Vagina (tissue), 2 donors: ENCODE data around the gene KCNIP4. TPM values are rescaled to one million over a fixed set of nuclear protein-coding genes. Genes with fewer than 3 reads are reported as not detected.

ENCODE experiments used
- DNase-seq, 2 donors: peaks; one replicate each; pipeline ENCODE4 v3.0.0-alpha.2; 2017; ENCODE audit errors: extremely low spot score in 2 of 2
- H3K27ac ChIP-seq: fragments of 200-600 bp; sonication (generic); one replicate; pipeline ENCODE4 v1.5.1; 2019
- H3K27me3 ChIP-seq: fragments of 200-600 bp; sonication (generic); one replicate; pipeline ENCODE4 v1.5.1; 2019
- H3K36me3 ChIP-seq, 2 donors: fragments of 200-600 bp; sonication (generic); one replicate each; pipeline ENCODE4 v1.5.1; 2017 to 2019
- H3K4me1 ChIP-seq: fragments of 200-600 bp; sonication (generic); one replicate; pipeline ENCODE4 v1.5.1; 2019
- H3K4me3 ChIP-seq, 2 donors: fragments of 200-600 bp; sonication (generic); 1 replicate in 1 of 2; 2 replicates in 1 of 2; pipeline ENCODE4 v1.5.1; 2016 to 2019
- H3K9me3 ChIP-seq: fragments of 200-600 bp; sonication (generic); one replicate; pipeline ENCODE4 v1.5.1; 2019
- CTCF ChIP-seq, 3 experiments: fragments of 450-650 bp in 2 of 3; fragments of 200-600 bp in 1 of 3; sonication (generic) in 1 of 3; IDR thresholded peaks; one replicate each; pipeline ENCODE4 v1.5.1; 2017 to 2019; ENCODE audit warnings: antibody characterized with exemption in 3 of 3, mild to moderate bottlenecking in 2 of 3, moderate library complexity in 2 of 3
- POLR2A ChIP-seq, 2 donors: fragments of 450-650 bp; IDR thresholded peaks; one replicate each; pipeline ENCODE4 v1.6.1; 2017; ENCODE audit warnings: antibody characterized with exemption in 2 of 2, mild to moderate bottlenecking in 2 of 2, moderate library complexity in 2 of 2
- POLR2AphosphoS5 ChIP-seq, 2 donors: sonication (generic); formaldehyde crosslinking; IDR thresholded peaks; one replicate each; pipeline ENCODE4 v1.9.0; 2017; ENCODE audit warnings: antibody characterized with exemption in 2 of 2, mild to moderate bottlenecking in 2 of 2, low read depth in 1 of 2; ENCODE audit not compliant: insufficient read depth in 1 of 2
- intact Hi-C: fragments of 100-400 bp; cut with DNase I; formaldehyde crosslinking; loops from one replicate; pipeline ENCODE4 v1.15.1; 2023
- total RNA-seq: library from RNA; depleted of rRNA; stranded (reverse); fragments of >200 nt; gene quantifications from one replicate; pipeline ENCODE4 v1.2.3, GENCODE V29; 2016

KCNIP4 gene
- total RNA-seq, 1 donor from 2014 or later: not detected

- no peaks in the 10 kb centered on the region for H3K9me3 ChIP-seq
- no peak for DNase-seq
Measured at GRCh38 chr4:20895208-20895607, 1053.4 kb downstream of the KCNIP4 start.

GRCh38 chr4:20890761-20891160 lies 1057.8 kb downstream of the KCNIP4 start:
- TF ChIP-seq POLR2A (IDR thresholded peaks at IDR 0.05) (no peak), POLR2AphosphoS5 (IDR thresholded peaks at IDR 0.05; ENCODE audit: insufficient read depth in 1 of 2, low read depth in 1 of 2) (no peak), CTCF (IDR thresholded peaks at IDR 0.05) (no peak)
- H3K27ac ChIP-seq: no peak overlapping the region
- no peak for DNase-seq
- H3K4me1 ChIP-seq: no peaks in the 10 kb centered on the region
- H3K27me3 ChIP-seq: no peaks in the 10 kb centered on the region
- H3K36me3 ChIP-seq: no peaks in the 10 kb centered on the region
- intact Hi-C loops: no loop called here
- H3K9me3 ChIP-seq: no peaks in the 10 kb centered on the region
- H3K4me3 ChIP-seq: no peak overlapping the region

More at GRCh38 chr4:20895208-20895607, 1053.4 kb downstream of the KCNIP4 start:
- Histone ChIP-seq H3K27ac (no peak overlapping the region), H3K27me3 (no peaks in the 10 kb centered on the region), H3K36me3 (no peaks in the 10 kb centered on the region), H3K4me1 (no peaks in the 10 kb centered on the region), H3K4me3 (no peak overlapping the region)
- TF ChIP-seq POLR2A (IDR thresholded peaks at IDR 0.05) (no peak), POLR2AphosphoS5 (IDR thresholded peaks at IDR 0.05; ENCODE audit: insufficient read depth in 1 of 2, low read depth in 1 of 2) (no peak), CTCF (IDR thresholded peaks at IDR 0.05) (no peak)
- intact Hi-C loops: no loop called here

- Histone ChIP-seq H3K27me3 (no peaks in the 10 kb centered on the region), H3K27ac (no peak overlapping the region), H3K4me3 (no peak overlapping the region), H3K36me3 (no peaks in the 10 kb centered on the region), H3K9me3 (no peaks in the 10 kb centered on the region), H3K4me1 (no peaks in the 10 kb centered on the region)
- intact Hi-C loops: no loop called here
- TF ChIP-seq CTCF (IDR thresholded peaks at IDR 0.05) (no peak), POLR2A (IDR thresholded peaks at IDR 0.05) (no peak), POLR2AphosphoS5 (IDR thresholded peaks at IDR 0.05; ENCODE audit: insufficient read depth in 1 of 2, low read depth in 1 of 2) (no peak)
- DNase-seq: no peak
Measured at GRCh38 chr4:20889901-20890300, 1058.7 kb downstream of the KCNIP4 start.

GRCh38 chr4:20883677-20884076 lies 1064.9 kb downstream of the KCNIP4 start:
- no peak overlapping the region for H3K27ac ChIP-seq
- intact Hi-C loops: no loop called here
- no peaks in the 10 kb centered on the region for H3K4me1 ChIP-seq
- no peaks in the 10 kb centered on the region for H3K9me3 ChIP-seq
- DNase-seq: no peak
- H3K36me3 ChIP-seq: no peaks in the 10 kb centered on the region
- no peaks in the 10 kb centered on the region for H3K27me3 ChIP-seq
- TF ChIP-seq POLR2AphosphoS5 (IDR thresholded peaks at IDR 0.05; ENCODE audit: insufficient read depth in 1 of 2, low read depth in 1 of 2) (no peak), CTCF (IDR thresholded peaks at IDR 0.05) (no peak), POLR2A (IDR thresholded peaks at IDR 0.05) (no peak)
- no peak overlapping the region for H3K4me3 ChIP-seq

GRCh38 chr4:20883231-20883630 lies 1065.3 kb downstream of the KCNIP4 start:
- Histone ChIP-seq H3K4me3 (no peak overlapping the region), H3K9me3 (no peaks in the 10 kb centered on the region), H3K27ac (no peak overlapping the region), H3K27me3 (no peaks in the 10 kb centered on the region), H3K36me3 (no peaks in the 10 kb centered on the region), H3K4me1 (no peaks in the 10 kb centered on the region)
- DNase-seq: no peak
- TF ChIP-seq CTCF (IDR thresholded peaks at IDR 0.05): no peak
- TF ChIP-seq POLR2A (IDR thresholded peaks at IDR 0.05): no peak
- no peak for TF ChIP-seq POLR2AphosphoS5 (IDR thresholded peaks at IDR 0.05; ENCODE audit: insufficient read depth in 1 of 2, low read depth in 1 of 2)
- intact Hi-C loops: no loop called here
